H1 (cell line): ENCODE data around the gene TCF7L2.

Experiments used
- CEBPB ChIP-seq: IDR thresholded peaks from 2 replicates; pipeline ENCODE4 v1.6.1; 2012; ENCODE audit warnings: low read depth, low read length
- FOSL1 ChIP-seq: IDR thresholded peaks from 2 replicates; pipeline ENCODE4 v1.6.1; 2011; ENCODE audit warnings: mild to moderate bottlenecking, low read depth, low read length, moderate library complexity; ENCODE audit not compliant: insufficient read depth
- HDAC2 ChIP-seq, 2 experiments: fragments of 300-600 bp in 1 of 2; sonication (generic) in 1 of 2; IDR thresholded peaks; 2 replicates each; pipeline ENCODE4 v1.6.1; 2011 to 2012; ENCODE audit warnings: low read depth in 2 of 2, low read length in 2 of 2, mild to moderate bottlenecking in 2 of 2, moderate library complexity in 2 of 2, borderline replicate concordance in 1 of 2, inconsistent platforms in 1 of 2
- KDM1A ChIP-seq: fragments of 200-600, 300-600 bp; sonication (generic); IDR thresholded peaks from 2 replicates; pipeline ENCODE4 v1.7.1; 2016; ENCODE audit warnings: mild to moderate bottlenecking, low read length, borderline replicate concordance
- NRF1 ChIP-seq: IDR thresholded peaks from 2 replicates; pipeline ENCODE4 v1.6.1; 2011; ENCODE audit warnings: mild to moderate bottlenecking, low read depth, low read length, improper control_type of control experiment
- POLR2AphosphoS5 ChIP-seq: IDR thresholded peaks from 2 replicates; pipeline ENCODE4 v1.6.1; 2011; ENCODE audit warnings: low read depth, low read length
- SIRT6 ChIP-seq: IDR thresholded peaks from one replicate; pipeline ENCODE4 v1.7.1; 2012; ENCODE audit warnings: low read length, inconsistent platforms
- SRF ChIP-seq: IDR thresholded peaks from 2 replicates; pipeline ENCODE4 v1.6.1; 2011; ENCODE audit warnings: mild to moderate bottlenecking, low read depth, low read length, moderate library complexity
- TF ChIP-seq, protein P1 (sequence below), 3 experiments: IDR thresholded peaks; 1 replicate in 2 of 3; 2 replicates in 1 of 3; pipeline versions ENCODE4 v1.5.1 to v1.6.1; 2011; ENCODE audit warnings: low read length in 3 of 3, mild to moderate bottlenecking in 3 of 3, inconsistent platforms in 2 of 3, low read depth in 1 of 3, moderate library complexity in 1 of 3; ENCODE audit not compliant: insufficient read depth in 1 of 3; ENCODE audit errors: control extremely low read depth in 1 of 3

DNA sequence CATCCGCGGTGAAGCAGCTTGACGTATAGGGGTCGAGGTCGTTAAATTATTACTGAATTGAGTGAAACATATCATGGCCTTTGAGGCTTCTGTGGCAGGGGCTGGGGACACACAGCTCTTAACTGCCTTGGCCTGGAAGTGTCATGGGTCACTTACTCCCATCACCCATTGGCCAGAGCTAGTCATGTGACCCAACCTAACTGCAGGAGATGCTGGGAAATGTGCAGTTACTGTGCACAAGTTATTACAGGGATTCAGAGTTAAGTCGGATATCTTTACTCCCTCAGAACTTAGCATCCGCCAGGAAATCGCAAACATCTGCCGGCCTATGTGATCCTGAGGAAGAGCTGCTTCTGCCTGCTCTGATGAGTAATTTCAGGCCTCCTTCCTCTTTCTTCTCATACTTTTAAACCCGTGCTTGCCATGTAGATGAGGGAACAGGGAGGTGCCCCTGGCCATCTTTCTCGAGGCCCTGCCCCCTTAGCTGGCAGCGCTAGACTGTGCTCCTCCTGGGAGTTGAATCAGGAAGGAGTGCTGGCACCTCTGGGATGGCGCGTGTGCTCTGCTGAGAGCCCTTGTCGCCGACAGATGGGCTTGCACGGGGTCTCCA lies 203.6 kb downstream of the TCF7L2 start:
- TF ChIP-seq, protein P1, sequence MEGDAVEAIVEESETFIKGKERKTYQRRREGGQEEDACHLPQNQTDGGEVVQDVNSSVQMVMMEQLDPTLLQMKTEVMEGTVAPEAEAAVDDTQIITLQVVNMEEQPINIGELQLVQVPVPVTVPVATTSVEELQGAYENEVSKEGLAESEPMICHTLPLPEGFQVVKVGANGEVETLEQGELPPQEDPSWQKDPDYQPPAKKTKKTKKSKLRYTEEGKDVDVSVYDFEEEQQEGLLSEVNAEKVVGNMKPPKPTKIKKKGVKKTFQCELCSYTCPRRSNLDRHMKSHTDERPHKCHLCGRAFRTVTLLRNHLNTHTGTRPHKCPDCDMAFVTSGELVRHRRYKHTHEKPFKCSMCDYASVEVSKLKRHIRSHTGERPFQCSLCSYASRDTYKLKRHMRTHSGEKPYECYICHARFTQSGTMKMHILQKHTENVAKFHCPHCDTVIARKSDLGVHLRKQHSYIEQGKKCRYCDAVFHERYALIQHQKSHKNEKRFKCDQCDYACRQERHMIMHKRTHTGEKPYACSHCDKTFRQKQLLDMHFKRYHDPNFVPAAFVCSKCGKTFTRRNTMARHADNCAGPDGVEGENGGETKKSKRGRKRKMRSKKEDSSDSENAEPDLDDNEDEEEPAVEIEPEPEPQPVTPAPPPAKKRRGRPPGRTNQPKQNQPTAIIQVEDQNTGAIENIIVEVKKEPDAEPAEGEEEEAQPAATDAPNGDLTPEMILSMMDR (IDR thresholded peaks at IDR 0.05; ENCODE audit: control extremely low read depth in 1 of 3, insufficient read depth in 1 of 3, low read depth in 1 of 3, low read length in 3 of 3) = no peak
- no peak for TF ChIP-seq FOSL1
- TF ChIP-seq NRF1 = no peak
- TF ChIP-seq SRF = no peak
- TF ChIP-seq KDM1A = no peak
- TF ChIP-seq POLR2AphosphoS5 = no peak
- no peak for TF ChIP-seq CEBPB
- no peak for TF ChIP-seq SIRT6
- no peak for TF ChIP-seq HDAC2 (IDR thresholded peaks at IDR 0.05; ENCODE audit: borderline replicate concordance in 1 of 2, low read depth in 2 of 2, low read length in 2 of 2)
